ENCODE results near the gene TRAPPC3L. TPM values are rescaled to one million over a fixed set of nuclear protein-coding genes. Genes with fewer than 3 reads are reported as not detected.

TRAPPC3L gene
- total RNA-seq, 1 experiment from 2014 or later = not detected

DNA sequence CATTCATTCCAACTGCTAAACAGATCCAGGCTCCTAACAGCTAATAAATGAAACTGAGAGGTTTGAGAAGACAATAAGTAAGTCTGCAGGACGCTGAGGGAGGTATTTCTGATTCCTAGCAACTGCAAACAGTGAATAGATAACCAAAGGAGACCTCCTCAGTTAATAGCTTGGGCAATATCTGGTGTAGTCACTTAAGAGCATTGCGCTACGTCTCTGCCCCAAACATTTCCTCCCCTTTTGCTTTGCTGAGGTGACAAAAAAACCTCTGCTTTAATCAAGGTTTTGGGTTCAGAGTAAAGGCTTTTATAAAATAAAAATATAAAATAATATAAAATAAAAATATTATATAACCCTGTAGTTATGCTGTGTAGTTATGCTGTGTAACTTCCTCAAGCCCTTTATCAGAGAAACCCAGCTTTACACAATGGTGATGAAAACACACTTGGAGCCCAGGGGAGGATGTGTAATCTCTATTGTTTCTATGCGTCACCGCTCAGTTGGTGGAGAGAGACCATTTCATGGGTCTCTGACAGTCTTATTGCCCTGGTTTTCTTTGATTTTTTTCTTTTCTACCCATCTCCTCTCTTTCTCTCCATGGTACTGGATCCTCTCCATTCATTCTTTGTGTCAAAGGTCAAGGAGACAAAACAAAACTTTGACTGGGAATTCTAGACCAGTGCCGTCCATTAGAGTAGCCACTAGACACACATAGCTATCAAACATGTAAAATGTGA lies 53.0 kb downstream of the TRAPPC3L start:
- Histone ChIP-seq H4K91ac (ENCODE audit: insufficient read length, low read depth, low read length) (no peak overlapping the region), H3K4ac (ENCODE audit: low read depth, low read length) (no peak overlapping the region), H2BK12ac (ENCODE audit: insufficient read length, low read depth, low read length) (no peak overlapping the region), H3K23ac (ENCODE audit: insufficient read length, low read depth, low read length) (no peak overlapping the region), H3K27me3 (ENCODE audit: insufficient read depth, low read length) (no peaks in the 10 kb centered on the region), H4K5ac (ENCODE audit: insufficient read length, low read depth, low read length) (no peak overlapping the region), H3T11ph (ENCODE audit: low read length) (no peak overlapping the region), H2BK15ac (ENCODE audit: low read depth, low read length) (no peak overlapping the region), H2AFZ (ENCODE audit: low read length) (no peak overlapping the region), H3K14ac (ENCODE audit: insufficient read depth, low read length) (no peak overlapping the region), H3K4me1 (ENCODE audit: insufficient read depth, low read length) (no peaks in the 10 kb centered on the region), H3K27ac (ENCODE audit: insufficient read length, low read depth, low read length) (no peak overlapping the region), H3K9ac (ENCODE audit: extremely low read depth, insufficient read length, low read length) (no peak overlapping the region), H2BK5ac (ENCODE audit: insufficient read length, low read length) (no peak overlapping the region), H4K8ac (replicated peaks; ENCODE audit: insufficient read length, low read depth, low read length) (no peak overlapping the region), H2BK120ac (ENCODE audit: low read depth, low read length, poor library complexity, severe bottlenecking) (no peak overlapping the region), H3K9me3 (ENCODE audit: control insufficient read depth, low read depth, low read length) (no peaks in the 10 kb centered on the region), H3K79me2 (ENCODE audit: insufficient read depth, low read length) (no peaks in the 10 kb centered on the region), H4K20me1 (ENCODE audit: control insufficient read depth, insufficient read depth, insufficient read length) (no peaks in the 10 kb centered on the region), H3K18ac (ENCODE audit: insufficient read length, low read depth, low read length) (no peak overlapping the region), H3K23me2 (ENCODE audit: insufficient read length, low read depth, low read length, poor library complexity, severe bottlenecking) (no peaks in the 10 kb centered on the region), H3K79me1 (ENCODE audit: insufficient read depth, low read depth, low read length, poor library complexity, severe bottlenecking) (no peaks in the 10 kb centered on the region), H3K4me2 (ENCODE audit: insufficient read depth, insufficient read length, low read length) (no peak overlapping the region), H2BK20ac (ENCODE audit: low read depth, low read length, poor library complexity, severe bottlenecking) (no peak overlapping the region), H3K56ac (ENCODE audit: insufficient read length, low read depth, low read length) (no peak overlapping the region), H2AK5ac (ENCODE audit: insufficient read length, low read length) (no peak overlapping the region)
- peaks cover 9 to 12% of the 10 kb centered on the region in 2 experiments for H3K4me1 Mint-ChIP-seq
- peaks cover 0 to 1% (median 0%) of the 10 kb centered on the region in 3 experiments; a peak in 1 of 7 replicates for H3K36me3 Mint-ChIP-seq (ENCODE audit: insufficient read depth in 1 of 3, low read depth in 3 of 3)
- no peak for DNase-seq
- TF ChIP-seq, protein P1, sequence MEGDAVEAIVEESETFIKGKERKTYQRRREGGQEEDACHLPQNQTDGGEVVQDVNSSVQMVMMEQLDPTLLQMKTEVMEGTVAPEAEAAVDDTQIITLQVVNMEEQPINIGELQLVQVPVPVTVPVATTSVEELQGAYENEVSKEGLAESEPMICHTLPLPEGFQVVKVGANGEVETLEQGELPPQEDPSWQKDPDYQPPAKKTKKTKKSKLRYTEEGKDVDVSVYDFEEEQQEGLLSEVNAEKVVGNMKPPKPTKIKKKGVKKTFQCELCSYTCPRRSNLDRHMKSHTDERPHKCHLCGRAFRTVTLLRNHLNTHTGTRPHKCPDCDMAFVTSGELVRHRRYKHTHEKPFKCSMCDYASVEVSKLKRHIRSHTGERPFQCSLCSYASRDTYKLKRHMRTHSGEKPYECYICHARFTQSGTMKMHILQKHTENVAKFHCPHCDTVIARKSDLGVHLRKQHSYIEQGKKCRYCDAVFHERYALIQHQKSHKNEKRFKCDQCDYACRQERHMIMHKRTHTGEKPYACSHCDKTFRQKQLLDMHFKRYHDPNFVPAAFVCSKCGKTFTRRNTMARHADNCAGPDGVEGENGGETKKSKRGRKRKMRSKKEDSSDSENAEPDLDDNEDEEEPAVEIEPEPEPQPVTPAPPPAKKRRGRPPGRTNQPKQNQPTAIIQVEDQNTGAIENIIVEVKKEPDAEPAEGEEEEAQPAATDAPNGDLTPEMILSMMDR (conservative IDR thresholded peaks at IDR 0.05) = no peak
- no peak overlapping the region for H3K4me3 Mint-ChIP-seq
- peaks cover 3 to 4% of the 10 kb centered on the region in 2 experiments for H3K9me3 Mint-ChIP-seq
- no CpG with 5 or more reads among the region's 6 CpGs for WGBS (ENCODE audit: extremely low coverage, insufficient read length, low lambda C conversion rate)
- no peak overlapping the region; a peak in 1 of 7 replicates for H3K27ac Mint-ChIP-seq
- peaks cover 8% of the 10 kb centered on the region; the same call in 1 of the 2 replicates for H3K27me3 Mint-ChIP-seq (ENCODE audit: low read depth)

Measured in H9 (cell line).